SJCRH30 (cell line): Measurements from ENCODE around the gene NTMT2. TPM values are rescaled to one million over a fixed set of nuclear protein-coding genes. Genes with fewer than 3 reads are reported as not detected.
A peak's percentile ranks its signal among the peaks of the same experiment; 100 is the strongest.
"Not testable (repeated sequence)": the region's sequence is repeated elsewhere in the genome, so short reads cannot be mapped to it uniquely, and the experiment has no call there.

Experiments used
- DNase-seq, 2 experiments: peaks; one replicate each; pipeline ENCODE4 v3.0.0-alpha.2; 2015 to 2020
- H3K27ac ChIP-seq: fragments of 250-450 bp; sonication (Bioruptor Pico); 2 replicates; pipeline ENCODE4 v1.5.1; 2020; ENCODE audit warnings: mild to moderate bottlenecking, moderate library complexity
- H3K27me3 ChIP-seq: fragments of 250-450 bp; sonication (Bioruptor Pico); 2 replicates; pipeline ENCODE4 v1.5.1; 2020; ENCODE audit warnings: mild to moderate bottlenecking, moderate library complexity
- H3K36me3 ChIP-seq: fragments of 250-450 bp; sonication (Bioruptor Pico); 2 replicates; pipeline ENCODE4 v1.5.1; 2020; ENCODE audit warnings: mild to moderate bottlenecking, moderate library complexity
- H3K4me1 ChIP-seq: fragments of 250-450 bp; sonication (Bioruptor Pico); 2 replicates; pipeline ENCODE4 v1.5.1; 2020; ENCODE audit warnings: mild to moderate bottlenecking, moderate library complexity
- H3K4me3 ChIP-seq: fragments of 250-450 bp; sonication (Bioruptor Pico); 2 replicates; pipeline ENCODE4 v1.5.1; 2020; ENCODE audit warnings: mild to moderate bottlenecking, moderate library complexity
- H3K9me3 ChIP-seq: fragments of 250-450 bp; sonication (Bioruptor Pico); replicated peaks from 2 replicates; pipeline ENCODE4 v1.5.1; 2020; ENCODE audit warnings: mild to moderate bottlenecking, moderate library complexity
- total RNA-seq: library from RNA; depleted of rRNA; stranded (reverse); fragments of >200 nt; shearing (Covaris generic); gene quantifications from 2 replicates; pipeline ENCODE4 v1.2.3, GENCODE V29; 2014; rRNA removed

NTMT2 gene
- not detected in 2 replicates for total RNA-seq

GRCh38 chr1:170145770-170146676 lies at the start of gene NTMT2:
TSS of gene NTMT2 (plus strand) at chr1:170145959. CDS start at chr1:170146108, 149 bp downstream.
- Histone ChIP-seq H3K36me3 (no peaks in the 10 kb centered on the region), H3K27me3 (no peaks in the 10 kb centered on the region), H3K27ac (no peak within 1 kb of the TSS), H3K4me3 (no peak within 1 kb of the TSS), H3K9me3 (no peaks in the 10 kb centered on the region), H3K4me1 (no peaks in the 10 kb centered on the region)
- no peak for DNase-seq

GRCh38 chr1:170095976-170096748 lies 49.6 kb upstream of the NTMT2 start:
- DNase-seq: no peak
- Histone ChIP-seq H3K27me3 (no peaks in the 10 kb centered on the region), H3K36me3 (no peaks in the 10 kb centered on the region), H3K27ac (no peak overlapping the region), H3K4me1 (no peaks in the 10 kb centered on the region), H3K4me3 (no peak overlapping the region), H3K9me3 (no peaks in the 10 kb centered on the region)

DNA sequence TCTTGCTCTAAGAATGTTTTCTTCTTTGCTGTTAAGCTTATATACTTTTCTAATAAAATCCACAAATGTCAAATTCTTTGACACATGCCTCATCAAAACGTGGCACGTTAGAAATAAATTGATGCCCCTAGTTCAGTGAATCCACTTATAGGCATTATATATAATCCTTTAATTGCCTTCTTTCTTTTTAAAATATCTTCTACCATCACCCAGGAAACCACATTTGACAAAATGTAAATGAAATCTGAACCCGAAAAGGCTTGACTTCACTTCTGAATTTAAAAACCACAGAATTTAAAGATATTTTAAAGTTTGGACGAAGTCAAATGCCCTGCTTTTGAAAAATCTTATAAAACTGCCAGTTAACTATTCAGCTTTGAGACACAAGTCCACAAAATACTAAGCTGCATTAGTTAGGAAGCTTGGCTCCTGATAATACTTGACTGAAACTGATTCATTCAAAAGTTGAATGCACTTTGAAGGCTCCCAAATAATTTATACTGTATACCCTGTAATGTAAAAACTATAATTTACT lies 48.9 kb upstream of the NTMT2 start:
- Histone ChIP-seq H3K4me3 (no peak overlapping the region), H3K36me3 (no peaks in the 10 kb centered on the region), H3K27me3 (no peaks in the 10 kb centered on the region), H3K4me1 (no peaks in the 10 kb centered on the region), H3K27ac (no peak overlapping the region), H3K9me3 (no peaks in the 10 kb centered on the region)
- no peak for DNase-seq

GRCh38 chr1:170097449-170097948 lies 48.3 kb upstream of the NTMT2 start:
- Histone ChIP-seq H3K27me3 (no peaks in the 10 kb centered on the region), H3K27ac (no peak overlapping the region), H3K9me3 (no peaks in the 10 kb centered on the region), H3K36me3 (no peaks in the 10 kb centered on the region), H3K4me3 (no peak overlapping the region), H3K4me1 (no peaks in the 10 kb centered on the region)
- no peak for DNase-seq

DNA sequence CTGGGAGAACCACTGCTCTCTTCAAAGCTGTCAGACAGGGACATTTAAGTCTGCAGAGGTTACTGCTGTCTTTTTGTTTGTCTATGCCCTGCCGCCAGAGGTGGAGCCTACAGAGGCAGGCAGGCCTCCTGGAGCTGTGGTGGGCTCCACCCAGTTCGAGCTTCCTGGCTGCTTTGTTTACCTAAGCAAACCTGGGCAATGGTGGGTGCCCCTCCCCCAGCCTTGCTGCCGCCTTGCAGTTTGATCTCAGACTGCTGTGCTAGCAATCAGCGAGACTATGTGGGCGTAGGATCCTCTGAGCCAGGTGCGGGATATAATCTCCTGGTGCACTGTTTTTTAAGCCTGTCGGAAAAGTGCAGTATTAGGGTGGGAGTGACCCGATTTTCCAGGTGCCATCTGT lies 32.6 kb upstream of the NTMT2 start:
- H3K4me3 ChIP-seq, H3K4me1 ChIP-seq, H3K27ac ChIP-seq, DNase-seq, H3K27me3 ChIP-seq, H3K9me3 ChIP-seq, H3K36me3 ChIP-seq: not testable (repeated sequence)

- DNase-seq: peak; percentile 31 to 72
- Histone ChIP-seq H3K27ac (no peak overlapping the region), H3K27me3 (no peaks in the 10 kb centered on the region), H3K36me3 (no peaks in the 10 kb centered on the region), H3K4me1 (no peaks in the 10 kb centered on the region), H3K4me3 (no peak overlapping the region), H3K9me3 (no peaks in the 10 kb centered on the region)
Observed at GRCh38 chr1:170114906-170115305, 30.9 kb upstream of the NTMT2 start.

- H3K4me1 ChIP-seq: no peaks in the 10 kb centered on the region; the same call in 1 of the 2 replicates
- H3K4me3 ChIP-seq: no peak overlapping the region
- no peak for DNase-seq
- H3K36me3 ChIP-seq: no peaks in the 10 kb centered on the region
- no peaks in the 10 kb centered on the region for H3K9me3 ChIP-seq
- H3K27me3 ChIP-seq: no peaks in the 10 kb centered on the region
- H3K27ac ChIP-seq: no peak overlapping the region
Observed at GRCh38 chr1:170122366-170122765, 23.4 kb upstream of the NTMT2 start.

DNA sequence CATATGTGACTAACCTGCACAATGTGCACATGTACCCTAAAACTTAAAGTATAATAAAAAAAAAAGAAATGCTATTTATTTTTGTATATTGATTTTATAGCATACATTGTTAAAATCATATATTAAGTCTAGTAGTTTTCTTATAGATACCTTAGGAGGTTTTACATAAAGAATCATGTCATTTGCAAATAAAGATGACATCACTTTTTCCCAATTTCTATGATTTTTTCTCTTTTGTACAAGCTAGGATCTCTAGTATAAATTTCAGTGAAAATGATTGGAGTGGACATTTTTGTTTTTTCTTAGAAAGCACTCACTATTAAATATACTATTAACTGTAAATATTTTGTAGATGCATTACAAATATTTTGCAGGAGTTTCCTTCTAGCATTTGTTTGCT lies 20.5 kb upstream of the NTMT2 start:
- H3K36me3 ChIP-seq: no peaks in the 10 kb centered on the region
- H3K9me3 ChIP-seq: no peaks in the 10 kb centered on the region
- H3K4me1 ChIP-seq: no peaks in the 10 kb centered on the region; the same call in 1 of the 2 replicates
- no peak for DNase-seq
- H3K27me3 ChIP-seq: no peaks in the 10 kb centered on the region
- H3K4me3 ChIP-seq: no peak overlapping the region
- no peak overlapping the region for H3K27ac ChIP-seq

DNA sequence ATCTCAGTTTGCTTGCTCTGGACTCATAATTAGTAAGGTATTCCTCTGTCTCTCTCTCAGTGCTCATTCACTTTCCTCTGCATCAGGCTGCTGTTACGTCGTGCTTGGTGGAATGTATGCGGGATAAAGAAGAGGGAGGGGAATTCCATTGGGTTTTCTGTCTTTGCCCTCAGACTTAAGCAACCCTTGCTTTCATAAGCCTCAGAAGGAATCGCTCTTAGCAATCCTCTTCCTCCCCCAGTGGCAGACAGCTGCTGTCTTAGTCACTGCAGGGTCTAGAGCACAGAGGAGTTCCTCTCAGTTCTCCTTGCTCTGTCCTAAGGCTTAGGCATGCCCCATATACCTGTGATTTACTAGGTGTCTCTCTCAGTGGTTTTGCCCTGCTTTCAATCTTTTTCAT lies 19.1 kb upstream of the NTMT2 start:
- Histone ChIP-seq H3K4me1 (no peaks in the 10 kb centered on the region; the same call in 1 of the 2 replicates), H3K36me3 (no peaks in the 10 kb centered on the region), H3K27ac (no peak overlapping the region), H3K4me3 (no peak overlapping the region), H3K27me3 (0 out of 2 replicates have a peak, but pooled peaks cover 4% of the 10 kb centered on the region), H3K9me3 (no peaks in the 10 kb centered on the region)
- DNase-seq: peak; percentile 9 to 33

DNA sequence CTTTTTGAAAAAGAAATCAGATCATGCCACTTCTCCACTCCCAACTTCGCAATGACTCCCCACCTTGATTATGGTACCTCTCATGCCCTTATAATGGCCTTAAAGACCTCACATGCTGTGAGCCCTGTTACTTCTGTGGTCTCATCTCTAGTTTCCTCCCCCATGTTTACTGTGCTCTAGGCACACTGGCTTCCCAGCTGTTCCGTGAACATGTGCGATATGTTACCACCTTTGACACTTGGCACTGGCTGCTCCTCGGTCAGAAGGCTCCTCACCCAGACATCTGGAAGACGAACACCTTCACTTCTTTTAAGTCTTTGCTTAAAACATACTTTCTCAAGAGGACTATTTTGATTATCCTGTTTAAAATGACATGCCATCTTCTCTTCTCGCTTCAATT lies 14.3 kb upstream of the NTMT2 start:
- H3K27me3 ChIP-seq: 0 out of 2 replicates have a peak, but pooled peaks cover 4% of the 10 kb centered on the region

GRCh38 chr1:170131984-170132383 lies 13.8 kb upstream of the NTMT2 start:
- no peak overlapping the region for H3K27ac ChIP-seq
- no peak overlapping the region for H3K4me3 ChIP-seq
- DNase-seq: no peak
- no peaks in the 10 kb centered on the region; the same call in 1 of the 2 replicates for H3K4me1 ChIP-seq
- 0 out of 2 replicates have a peak, but pooled peaks cover 4% of the 10 kb centered on the region for H3K27me3 ChIP-seq
- H3K9me3 ChIP-seq: no peaks in the 10 kb centered on the region
- H3K36me3 ChIP-seq: no peaks in the 10 kb centered on the region

More for the DNA sequence above, 14.3 kb upstream of the NTMT2 start:
- Histone ChIP-seq H3K4me3 (no peak overlapping the region), H3K27ac (no peak overlapping the region), H3K4me1 (no peaks in the 10 kb centered on the region; the same call in 1 of the 2 replicates), H3K36me3 (no peaks in the 10 kb centered on the region), H3K9me3 (no peaks in the 10 kb centered on the region)
- peak in 1 of 2 experiments; percentile 3 for DNase-seq

DNA sequence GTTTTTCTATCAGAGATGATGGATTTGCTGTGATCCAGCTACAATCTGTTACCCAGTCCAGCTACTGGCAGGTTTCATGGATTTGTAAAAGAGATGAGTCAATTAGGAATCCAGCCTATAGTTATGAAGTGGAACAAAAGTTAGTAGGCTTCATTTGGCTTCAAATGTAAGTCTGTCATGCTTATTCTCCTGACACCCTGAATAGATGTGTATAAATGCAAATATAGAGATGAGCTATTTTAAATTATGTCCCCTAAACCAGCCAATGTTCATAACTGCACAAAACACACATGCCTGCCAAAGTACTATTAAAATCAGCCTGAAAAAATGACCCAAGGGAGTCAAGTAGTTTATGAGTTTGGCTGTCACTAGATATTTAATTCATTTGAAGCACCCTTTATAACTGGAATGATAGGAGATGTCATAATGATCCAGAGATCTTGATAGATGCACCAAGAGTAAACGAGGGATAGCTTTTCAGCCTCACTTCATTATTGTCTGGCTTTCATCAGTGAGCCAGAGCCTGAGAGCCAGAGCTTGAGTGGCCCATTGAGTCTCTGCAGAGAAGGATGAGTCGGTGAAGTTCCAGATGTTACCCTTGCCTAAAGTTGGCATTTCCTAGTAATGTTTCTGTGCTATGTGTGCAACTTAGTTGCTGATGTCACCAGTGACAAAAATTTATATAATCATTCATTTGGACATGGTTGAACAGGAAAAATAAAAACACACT lies 11.8 kb upstream of the NTMT2 start:
- Histone ChIP-seq H3K36me3 (no peaks in the 10 kb centered on the region), H3K27ac (no peak overlapping the region), H3K4me1 (no peaks in the 10 kb centered on the region), H3K27me3 (0 out of 2 replicates have a peak, but pooled peaks cover 4% of the 10 kb centered on the region), H3K4me3 (no peak overlapping the region), H3K9me3 (no peaks in the 10 kb centered on the region)
- no peak for DNase-seq

DNA sequence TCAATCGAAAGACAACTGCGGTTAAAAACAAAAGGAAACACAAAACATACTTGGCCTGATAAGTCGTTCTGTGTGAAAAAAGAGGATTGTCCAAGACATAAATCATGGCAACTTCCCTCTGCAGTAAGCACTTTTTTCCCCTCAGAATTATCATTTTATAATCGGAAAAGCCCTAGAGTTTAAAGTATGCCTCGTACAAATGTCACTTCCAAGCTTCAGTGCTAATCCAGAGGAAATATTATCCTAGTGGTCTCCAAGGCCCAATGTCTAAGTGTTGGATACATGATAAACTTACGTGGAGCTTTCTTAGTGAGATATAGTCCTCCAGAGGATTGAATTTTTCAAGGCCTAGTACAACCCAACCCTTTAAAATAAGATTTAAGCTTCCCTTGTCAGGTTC lies 11.2 kb upstream of the NTMT2 start:
- H3K9me3 ChIP-seq: no peaks in the 10 kb centered on the region
- H3K4me1 ChIP-seq: no peaks in the 10 kb centered on the region
- H3K36me3 ChIP-seq: no peaks in the 10 kb centered on the region
- H3K4me3 ChIP-seq: no peak overlapping the region
- DNase-seq: no peak
- H3K27ac ChIP-seq: no peak overlapping the region
- 0 out of 2 replicates have a peak, but pooled peaks cover 4% of the 10 kb centered on the region for H3K27me3 ChIP-seq

GRCh38 chr1:170140371-170140770 lies 5.4 kb upstream of the NTMT2 start:
- Histone ChIP-seq H3K27ac (no peak overlapping the region), H3K36me3 (no peaks in the 10 kb centered on the region), H3K9me3 (no peaks in the 10 kb centered on the region), H3K4me3 (no peak overlapping the region), H3K27me3 (no peaks in the 10 kb centered on the region), H3K4me1 (no peaks in the 10 kb centered on the region)
- DNase-seq: no peak
